C4-2B (cell line): ENCODE results near the gene SECTM1.

Experiments used
- CTCF ChIP-seq: fragments of 450-650 bp; conservative IDR thresholded peaks from 2 replicates; pipeline ENCODE4 v1.5.1; 2017; ENCODE audit warnings: mild to moderate bottlenecking
- ZFX ChIP-seq: fragments of 450-650 bp; IDR thresholded peaks from 2 replicates; pipeline ENCODE4 v1.6.1; 2017

GRCh38 chr17:82271401-82271800 is 62.2 kb downstream of the SECTM1 start:
- TF ChIP-seq CTCF (no peak), ZFX (no peak)
